ENCODE measurements around the gene KAZN.
A peak's percentile ranks its signal among the peaks of the same experiment; 100 is the strongest.
"Not testable (repeated sequence)": the region's sequence is repeated elsewhere in the genome, so short reads cannot be mapped to it uniquely, and the experiment has no call there.

KAZN gene

DNA sequence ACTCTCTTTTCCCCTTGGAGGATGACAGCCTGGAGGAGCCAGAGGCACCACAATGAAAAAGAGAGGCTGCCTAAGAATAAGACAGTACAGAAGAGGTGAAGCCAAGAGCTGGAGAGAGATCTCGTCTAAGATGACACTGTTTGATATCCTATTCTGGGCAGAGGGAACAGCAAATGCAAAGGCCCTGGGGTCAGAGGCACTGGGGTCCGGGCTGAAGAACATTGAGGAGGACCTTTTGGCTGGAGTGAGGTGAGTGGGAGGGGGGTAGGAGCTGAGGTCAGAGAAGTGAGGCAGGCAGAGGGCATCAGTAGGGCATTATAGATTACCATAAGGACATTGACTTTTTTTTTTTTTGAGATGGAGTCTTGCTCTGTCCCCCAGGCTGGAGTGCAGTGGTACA lies 535.8 kb downstream of the KAZN start:
- DNase-seq (ENCODE audit: low spot score): no peak

DNA sequence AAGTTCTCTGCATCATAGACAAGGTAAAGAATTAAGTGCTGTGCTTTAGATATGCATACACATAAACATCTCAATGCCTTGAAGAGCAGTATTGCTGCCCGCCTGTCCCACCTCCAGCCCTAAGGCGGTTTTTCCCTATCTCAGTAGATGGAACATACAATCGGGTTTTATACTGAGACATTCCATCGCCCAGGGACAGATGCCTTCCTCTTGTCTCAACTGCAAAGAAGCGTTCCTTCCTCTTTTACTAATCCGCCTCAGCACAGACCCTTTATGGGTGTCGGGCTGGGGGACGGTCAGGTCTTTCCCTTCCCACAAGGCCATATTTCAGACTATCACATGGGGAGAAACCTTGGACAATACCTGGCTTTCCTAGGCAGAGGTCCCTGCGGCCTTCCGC lies 537.1 kb downstream of the KAZN start:
- not testable (repeated sequence) for DNase-seq (ENCODE audit: low spot score)

DNA sequence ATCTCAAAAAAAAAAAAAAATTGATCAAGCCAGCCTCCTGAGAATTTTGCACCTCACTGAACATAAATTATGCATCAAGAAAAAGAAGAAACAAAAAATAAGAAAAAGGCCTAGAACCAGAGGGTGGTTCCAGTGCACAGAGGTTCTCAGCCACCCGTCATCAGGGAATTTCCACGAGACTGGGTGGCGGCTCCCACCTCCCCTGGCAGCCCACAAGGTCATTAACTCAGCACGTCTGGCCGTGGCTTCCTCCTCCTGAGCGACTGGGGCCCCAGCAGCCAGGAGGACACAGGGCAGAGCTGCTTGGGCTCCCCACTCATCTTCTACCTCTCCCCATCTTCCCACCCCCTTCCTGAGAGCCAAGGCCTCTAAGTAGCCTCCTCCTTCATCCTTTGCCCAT lies 539.3 kb downstream of the KAZN start:
- DNase-seq (ENCODE audit: low spot score): no peak

DNA sequence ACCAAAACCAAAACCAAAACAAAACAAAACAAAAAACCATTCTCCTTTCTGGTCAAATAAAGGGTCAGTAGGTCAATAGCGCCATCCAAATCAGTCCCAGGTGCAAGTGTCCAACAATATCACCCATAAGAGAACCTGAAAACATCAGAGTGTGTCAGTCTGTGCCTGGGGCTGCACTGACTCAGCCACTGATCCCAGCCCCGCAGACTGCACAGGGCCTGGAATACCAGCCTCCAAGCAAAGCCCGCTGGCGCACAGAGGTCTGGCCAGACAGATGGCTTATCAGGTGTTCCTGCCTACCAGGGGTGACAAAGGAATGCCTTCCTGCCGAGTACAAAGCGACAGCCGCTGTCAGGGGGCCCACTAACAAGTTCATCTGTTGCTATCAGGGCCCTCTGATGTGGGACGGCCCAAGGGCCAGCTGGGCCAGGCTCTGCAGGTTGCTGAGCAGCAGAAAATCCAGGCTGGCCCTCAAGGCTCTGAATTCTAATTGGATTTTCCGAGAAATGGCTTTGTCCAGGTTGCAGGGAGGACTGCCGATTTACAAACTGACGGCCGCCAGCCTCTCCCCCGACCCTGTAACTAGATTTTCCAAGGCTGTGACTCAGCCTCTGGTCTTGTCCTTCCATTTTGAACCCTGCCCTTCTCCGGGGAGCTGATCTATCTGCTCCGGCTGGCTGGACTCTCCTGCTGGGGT lies 541.3 kb downstream of the KAZN start:
- peak; percentile 95 for DNase-seq (ENCODE audit: low spot score)

DNA sequence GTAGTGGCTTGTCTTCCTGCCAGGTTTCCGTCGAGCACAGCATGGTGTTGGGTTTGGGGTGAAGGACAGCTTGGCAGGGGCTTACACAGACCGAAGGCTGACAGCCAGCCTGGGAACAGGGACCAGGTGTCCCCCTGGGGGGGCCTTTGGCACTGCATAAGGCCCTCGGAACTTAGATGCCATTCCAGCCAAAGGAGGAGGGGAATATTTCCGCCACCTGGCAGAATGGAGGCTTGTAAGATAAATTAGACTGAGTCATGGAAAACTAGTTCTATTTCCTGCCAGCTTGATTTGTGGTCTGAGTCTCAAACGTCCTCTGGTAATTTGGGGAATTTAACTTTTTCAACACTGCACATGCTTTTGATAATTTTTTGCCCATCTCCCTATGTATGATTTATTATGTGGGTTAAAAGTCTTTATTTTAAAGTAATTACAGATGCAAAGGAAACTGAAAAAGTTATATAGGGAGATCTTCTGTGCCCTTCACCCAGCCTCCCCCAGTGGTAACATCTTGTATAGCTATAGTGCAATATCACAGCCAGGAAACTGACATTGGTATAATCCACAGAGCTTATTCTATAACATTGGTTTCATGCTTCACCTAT lies 543.6 kb downstream of the KAZN start:
- no peak for DNase-seq (ENCODE audit: low spot score)

DNA sequence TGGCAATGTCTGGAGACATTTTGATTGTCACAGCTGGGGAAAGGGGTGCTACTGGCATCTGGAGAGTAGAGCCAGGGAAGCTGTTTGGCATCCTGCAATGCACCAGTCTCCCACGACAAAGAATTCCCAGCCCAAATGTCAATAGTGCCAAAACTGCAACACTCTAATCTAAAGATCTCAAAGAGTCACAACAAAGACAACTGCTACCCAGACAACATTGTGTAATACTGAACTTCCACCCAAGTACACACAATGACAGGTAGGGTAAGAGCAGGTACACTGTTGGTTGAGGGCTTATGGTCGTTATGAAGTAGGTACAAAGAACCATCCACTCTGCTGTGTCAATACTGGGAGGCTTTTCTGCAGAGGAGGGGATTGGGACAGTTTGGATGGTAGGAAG lies 546.8 kb downstream of the KAZN start:
- DNase-seq (ENCODE audit: low spot score): no peak

DNA sequence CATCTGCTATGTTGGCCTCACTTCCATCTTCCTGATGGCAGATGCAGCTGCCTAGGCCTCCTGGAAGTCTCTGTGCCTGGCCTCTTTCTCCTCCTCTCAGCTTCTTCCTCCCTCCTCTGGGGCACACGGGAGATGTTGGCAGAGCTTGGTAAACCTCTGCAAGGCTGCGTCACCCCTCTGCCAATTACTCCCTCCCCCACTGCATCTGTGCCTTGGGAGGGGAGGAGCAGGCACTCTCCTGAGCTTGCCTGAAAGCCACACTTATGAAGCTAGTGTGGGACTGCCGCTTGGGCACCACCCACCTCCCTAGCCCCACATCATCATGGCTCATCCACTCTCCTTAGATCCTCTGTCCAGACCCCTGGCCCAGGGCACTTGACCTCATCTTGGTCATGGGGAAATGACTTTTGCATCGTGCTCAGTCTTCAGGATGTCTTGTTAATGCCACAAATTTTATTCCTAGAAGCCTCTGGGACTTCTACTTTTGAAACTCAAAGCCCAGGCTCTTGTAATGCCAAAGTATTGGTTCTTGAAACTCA lies 547.7 kb downstream of the KAZN start:
- no peak for DNase-seq (ENCODE audit: low spot score)

DNA sequence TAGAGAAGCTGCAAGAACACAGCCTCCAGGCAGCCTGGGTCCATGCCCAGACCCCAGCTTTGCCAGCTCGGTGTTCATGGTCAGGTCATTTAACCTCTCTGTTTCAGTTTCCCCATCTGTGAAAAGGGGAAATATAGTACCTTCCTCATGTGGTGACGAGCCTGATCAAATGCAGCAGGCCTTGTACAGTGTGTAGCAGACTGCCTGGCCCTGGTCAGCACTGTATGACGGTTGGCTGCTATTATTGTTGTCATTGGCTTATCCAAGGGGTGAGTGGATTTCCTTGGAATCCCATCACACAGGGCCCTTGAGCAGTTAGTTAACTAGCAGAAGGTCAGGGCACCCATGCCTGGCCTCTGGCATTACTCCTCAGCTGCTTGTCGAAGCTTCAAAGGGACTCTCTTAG lies 548.5 kb downstream of the KAZN start:
- no peak for DNase-seq (ENCODE audit: low spot score)

DNA sequence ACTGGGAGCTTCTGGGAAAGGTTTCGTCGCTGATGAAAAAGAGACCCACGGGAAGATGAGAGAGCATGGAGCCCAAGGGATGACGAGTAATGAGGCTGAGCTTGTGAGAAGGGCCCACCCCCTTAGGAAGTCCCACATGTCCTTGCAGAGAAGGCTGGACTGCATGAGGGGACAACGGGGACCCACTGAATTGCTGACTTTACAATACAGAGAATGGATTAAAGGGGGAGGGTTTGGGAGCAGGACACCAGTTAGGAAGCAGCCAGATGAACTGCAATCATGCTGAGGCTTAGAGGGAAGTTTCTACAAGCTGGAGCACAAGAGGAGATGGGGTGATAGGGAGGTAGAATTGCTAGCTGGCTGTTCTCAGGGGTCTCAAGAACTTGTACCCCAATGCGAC lies 549.5 kb downstream of the KAZN start:
- no peak for DNase-seq (ENCODE audit: low spot score)

DNA sequence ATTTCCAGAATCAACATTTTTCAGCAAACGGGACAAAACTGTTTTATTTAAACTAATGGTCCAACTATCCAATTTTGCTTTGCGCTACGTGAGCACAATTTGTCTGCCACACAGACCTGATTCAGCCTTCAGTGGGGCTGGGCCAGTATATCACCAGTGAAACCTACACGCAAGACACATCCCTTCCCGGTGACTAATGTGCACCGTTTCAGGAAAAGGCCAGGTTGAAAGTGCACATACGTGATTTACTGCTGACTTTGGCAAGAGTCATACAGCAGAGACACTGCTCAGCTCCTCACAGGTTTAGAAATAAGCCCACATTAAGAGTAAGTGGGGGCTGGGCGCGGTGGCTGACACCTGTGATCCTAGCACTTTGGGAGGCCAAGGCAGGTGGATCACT lies 550.0 kb downstream of the KAZN start:
- no peak for DNase-seq (ENCODE audit: low spot score)

DNA sequence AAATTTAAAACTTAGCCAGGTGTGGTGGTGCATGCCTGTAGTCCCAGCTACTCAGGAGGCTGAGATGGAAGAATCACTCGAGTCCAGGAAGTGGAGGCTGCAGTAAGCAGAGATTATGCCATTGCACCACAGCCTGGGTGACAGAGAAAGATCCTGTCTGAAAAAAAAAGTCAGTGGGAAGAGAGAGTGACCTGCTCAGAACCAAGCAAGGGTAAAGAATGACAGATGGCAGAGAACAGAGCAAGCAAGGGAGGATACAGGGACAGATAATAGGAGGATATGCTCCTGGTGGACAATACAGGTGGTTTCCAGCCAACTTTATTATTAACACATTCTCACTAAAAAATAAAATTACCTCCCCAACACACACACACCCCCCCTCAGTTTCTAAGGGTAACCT lies 550.5 kb downstream of the KAZN start:
- DNase-seq (ENCODE audit: low spot score): no peak

DNA sequence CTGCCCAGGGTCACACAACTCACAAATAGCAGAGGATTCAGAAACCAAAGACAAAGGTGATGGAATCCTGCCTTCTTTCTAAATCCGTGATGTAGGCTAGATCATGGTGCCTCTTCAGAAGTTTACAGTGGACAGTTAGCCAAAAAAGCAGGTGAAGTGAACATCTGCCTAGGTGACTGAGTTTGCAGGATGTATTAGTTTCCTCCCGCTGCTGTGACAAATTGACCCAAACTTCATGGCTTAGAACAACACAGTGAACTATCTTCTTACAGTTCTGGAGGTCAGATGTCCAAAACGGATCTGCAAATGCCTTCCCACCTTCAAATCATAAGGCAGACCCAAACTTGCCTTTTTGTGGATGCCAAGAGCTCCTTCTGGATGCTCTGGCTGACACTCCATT lies 551.9 kb downstream of the KAZN start:
- DNase-seq (ENCODE audit: low spot score): no peak

DNA sequence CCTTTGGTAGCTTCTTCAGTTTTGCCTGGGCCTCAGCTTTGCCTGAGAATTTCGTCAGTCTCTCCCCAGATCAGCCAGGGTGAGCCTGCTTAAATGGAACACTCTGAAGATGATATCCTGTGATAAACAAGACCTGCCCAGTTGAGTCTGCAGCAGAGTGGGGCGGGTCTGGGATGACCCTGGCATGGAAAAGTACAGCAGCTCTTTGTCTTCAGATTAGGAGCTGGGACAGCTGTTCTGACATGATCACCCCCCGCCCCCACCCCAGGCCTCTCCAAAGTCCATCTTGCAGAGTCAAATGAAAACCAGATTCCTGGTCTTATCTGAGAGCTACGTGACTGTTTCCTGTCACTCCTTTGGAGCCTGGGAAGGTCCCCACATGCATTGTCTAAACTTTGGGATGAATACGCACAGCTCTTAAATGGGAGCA lies 552.9 kb downstream of the KAZN start:
- peak; percentile 94 for DNase-seq (ENCODE audit: low spot score)

DNA sequence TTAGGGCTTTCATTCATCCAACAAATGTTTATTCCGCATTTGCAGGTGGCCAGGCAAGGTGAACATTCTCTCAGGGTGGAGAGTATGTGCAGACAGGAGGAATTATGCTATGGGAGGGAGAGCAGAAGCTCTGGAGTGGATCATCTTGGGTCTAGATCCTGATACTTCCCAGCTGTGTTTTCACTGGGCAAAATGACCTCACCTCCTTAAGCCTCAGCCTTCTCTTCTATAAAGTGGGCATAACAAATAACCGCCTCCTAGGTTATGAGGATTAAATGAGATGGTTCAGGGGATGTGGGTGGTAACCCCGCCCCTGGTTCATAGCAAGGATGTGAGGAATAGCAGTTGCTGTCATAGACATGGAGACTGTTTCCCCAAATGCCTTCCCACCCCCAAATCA lies 553.4 kb downstream of the KAZN start:
- peak; percentile 65 for DNase-seq (ENCODE audit: low spot score)

DNA sequence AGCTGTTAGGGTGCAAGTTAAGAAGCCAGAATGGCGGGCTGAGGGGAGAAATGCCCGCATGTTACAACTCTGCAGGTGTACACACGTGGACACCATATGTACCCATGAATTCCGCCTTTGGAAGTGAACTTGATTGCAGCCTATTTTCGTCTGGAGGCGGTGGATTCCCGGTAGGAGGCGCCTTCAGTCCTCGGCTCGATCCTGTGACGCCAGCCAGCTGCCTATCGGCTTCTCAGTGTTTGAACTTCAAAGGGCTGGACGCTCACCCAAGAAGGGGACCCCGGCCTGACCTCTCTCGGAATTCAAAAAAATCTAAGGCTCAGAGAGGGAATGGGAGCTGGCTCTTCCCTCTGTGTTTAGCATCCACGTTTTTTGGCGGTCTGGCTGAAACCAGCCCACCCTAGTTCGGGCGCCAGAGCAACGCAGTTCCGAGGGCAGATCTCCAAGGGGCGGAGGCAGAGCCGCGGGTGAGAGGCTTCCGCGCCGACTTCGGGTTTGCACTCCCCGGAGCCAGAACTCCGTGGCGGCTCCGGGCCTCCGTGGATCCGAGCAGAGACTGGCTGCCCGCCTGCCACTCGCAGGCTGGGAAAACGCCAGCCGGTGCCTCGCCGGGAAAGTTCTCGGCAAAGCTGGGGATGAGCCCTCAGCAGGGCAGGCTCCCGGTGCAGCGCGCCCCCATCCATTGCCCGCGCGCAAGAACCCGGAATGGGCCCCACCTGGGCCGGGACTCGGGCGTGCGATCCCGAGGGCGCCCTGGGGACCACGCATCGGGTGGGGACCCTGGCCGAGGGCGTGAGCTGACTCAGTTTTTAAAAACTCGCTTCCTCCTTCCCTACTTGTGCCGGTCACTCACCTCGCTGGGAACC lies 554.1 kb downstream of the KAZN start:
- peak; percentile 82 for DNase-seq (ENCODE audit: low spot score)

DNA sequence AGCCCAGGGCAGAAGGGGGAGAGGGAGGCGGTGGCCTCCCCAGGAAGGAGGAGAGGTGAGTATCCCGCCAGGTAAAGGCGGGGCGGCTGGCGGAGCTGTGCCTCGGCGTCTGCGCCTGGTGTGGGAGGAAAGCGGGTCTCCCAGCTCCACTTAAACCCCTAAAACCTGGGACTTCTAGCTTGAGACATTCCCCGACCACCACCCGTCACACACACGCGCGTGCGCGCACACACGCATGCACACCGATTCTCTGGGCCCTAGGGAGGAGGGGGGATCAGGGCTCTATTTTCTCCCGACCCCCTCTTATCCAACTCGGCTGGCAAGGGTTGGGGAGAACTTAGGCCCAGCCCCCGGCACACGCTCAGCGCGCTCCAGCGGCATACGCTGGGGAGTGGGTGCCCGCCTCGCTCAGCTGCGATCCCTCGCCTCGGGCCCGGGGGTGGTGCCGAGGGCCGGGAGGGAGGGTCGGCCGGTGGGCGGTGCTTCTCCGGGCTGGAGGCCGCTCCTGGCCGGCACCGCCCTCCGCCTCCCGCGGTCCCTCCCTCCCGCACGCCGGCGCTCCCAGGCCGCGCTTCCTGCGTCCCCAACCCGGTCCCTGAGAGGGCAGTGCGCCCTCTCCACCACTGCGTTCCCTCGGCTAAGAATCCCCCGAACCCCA lies 554.8 kb downstream of the KAZN start, which contains the start of gene TMEM51:
TMEM51 (plus strand) TSS at position 564 of the 658 bp plus-strand sequence. CDS start 61,341 bp downstream, outside the sequence.
- DNase-seq (ENCODE audit: low spot score): peak; percentile 73

DNA sequence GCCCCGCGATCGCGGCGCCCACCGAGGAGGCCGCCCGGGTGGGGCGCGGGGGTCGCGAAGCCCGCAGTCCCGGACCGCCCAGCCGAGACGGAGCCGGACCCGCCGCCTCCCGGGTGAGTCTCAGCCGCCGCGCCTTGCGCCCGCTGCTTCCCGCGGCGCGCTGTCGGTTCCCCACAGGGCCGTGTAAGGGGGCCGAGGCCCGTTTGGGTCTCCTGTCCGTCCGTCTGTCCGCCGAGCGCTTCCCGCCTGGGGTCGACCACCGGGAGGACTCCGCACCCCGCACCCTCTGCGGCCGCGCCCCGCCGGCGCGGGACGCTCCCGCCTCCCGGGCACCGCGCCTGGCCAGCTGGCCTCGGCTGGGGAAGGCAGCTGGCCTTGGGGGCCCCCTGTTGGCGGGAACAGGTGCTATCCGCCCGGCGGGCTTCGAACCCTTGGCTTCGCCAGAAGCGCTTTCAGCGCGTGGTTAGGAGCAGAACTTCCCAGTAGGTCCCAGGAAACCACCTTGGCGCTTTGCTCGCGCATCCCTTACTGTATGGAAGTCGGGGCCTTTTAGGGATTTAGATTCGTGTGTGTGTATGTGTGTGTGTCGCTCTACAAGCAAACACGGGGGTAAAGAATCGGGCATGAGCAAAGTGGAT lies 555.5 kb downstream of the KAZN start:
- peak; percentile 50 for DNase-seq (ENCODE audit: low spot score)

DNA sequence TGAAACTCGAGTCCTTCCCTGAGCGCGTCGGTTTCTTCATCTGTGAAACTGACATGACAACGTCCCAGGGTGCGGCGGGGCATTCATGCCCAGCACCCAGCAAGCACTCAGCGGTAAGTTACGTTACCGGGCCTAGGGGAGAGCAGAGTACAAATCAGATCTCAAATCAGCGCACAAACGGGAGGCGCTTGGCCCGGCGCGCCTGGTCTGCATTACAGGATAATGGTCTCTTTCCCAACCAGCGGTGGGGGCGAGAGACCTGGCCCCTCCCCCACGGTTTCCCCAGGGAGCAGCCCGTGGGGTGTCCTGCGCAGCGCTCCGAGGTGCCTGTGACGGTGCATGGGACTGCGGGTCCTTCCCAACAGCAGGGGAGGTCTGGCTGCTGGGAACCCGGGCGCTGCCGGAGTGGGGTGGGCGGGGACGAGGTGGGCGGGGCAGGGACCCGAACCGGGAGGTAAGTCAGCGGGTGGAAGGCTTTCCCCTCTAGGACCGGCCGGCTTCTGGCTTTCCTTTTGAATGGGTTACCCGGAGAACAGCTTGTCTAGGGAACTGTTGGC lies 556.1 kb downstream of the KAZN start:
- DNase-seq (ENCODE audit: low spot score): peak; percentile 16

DNA sequence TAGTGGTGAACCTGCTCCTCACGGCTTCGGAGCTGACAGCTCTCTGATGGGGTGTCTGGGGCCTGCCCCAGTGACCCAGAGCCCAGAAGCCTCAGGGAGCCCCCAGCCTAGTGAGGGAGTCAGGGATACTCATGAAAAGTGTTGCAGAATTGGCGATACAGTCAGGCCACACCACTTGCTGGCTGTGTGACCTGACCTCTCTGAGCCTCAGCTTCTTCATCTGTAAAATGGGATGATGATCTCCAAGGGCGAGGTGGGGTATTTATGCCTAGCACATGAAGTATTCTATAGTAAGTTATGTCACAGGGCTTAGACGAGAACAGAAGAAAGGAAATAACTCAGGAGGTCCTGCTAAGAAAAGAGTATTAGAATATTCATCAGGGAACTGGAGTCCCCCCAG lies 556.7 kb downstream of the KAZN start:
- no peak for DNase-seq (ENCODE audit: low spot score)

DNA sequence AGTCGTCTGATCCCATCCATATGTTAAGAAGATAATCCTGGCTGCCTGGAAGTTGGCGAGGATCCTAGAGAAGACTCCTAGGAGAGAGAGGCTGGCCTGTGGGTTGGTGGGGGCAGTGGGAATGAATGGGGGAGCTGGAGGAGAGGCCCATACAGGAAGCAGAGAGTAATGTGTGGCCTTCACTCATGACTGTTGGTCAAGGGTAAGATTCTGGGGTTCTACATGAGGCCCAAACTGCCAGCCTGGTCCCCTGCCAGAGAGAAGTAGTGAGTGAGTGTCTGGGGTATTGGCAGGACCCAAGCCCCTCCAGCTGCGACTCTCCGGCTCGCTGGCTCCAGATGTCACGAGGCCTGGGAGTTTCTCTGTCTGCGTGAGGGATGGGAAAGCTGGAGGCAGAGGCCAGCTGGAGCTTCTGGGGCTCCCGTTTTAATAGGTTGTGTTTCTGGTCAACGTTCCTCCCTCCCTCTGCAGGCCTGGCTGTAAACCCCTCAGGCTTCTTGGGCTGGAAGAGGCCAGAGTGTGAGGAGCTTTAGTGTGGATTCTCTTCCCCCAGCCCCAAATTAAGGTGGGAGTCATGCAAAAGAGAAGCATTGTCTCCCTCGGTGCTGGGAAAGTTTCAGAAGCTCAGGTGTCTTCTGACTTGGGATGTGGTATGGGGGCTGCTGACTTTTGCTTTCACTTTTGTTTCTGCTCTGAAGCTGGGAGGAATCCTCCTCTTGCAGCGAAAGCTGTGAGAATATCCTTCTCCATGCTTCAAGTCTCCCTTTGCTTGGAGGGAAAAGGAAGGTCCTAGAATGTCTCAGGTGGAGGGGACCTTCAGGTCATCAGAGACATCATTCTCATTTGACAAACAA lies 557.6 kb downstream of the KAZN start:
- DNase-seq (ENCODE audit: low spot score): no peak
